NCI-H1092 (cell line): ENCODE results near the gene CA5A.
A peak's percentile ranks its signal among the peaks of the same experiment; 100 is the strongest.
"Not testable (repeated sequence)": the region's sequence is repeated elsewhere in the genome, so short reads cannot be mapped to it uniquely, and the experiment has no call there.

Experiments
- DNase-seq: peaks from one replicate; lab custom pipeline; 2025; lab: John Stamatoyannopoulos, UW

CA5A gene

DNA sequence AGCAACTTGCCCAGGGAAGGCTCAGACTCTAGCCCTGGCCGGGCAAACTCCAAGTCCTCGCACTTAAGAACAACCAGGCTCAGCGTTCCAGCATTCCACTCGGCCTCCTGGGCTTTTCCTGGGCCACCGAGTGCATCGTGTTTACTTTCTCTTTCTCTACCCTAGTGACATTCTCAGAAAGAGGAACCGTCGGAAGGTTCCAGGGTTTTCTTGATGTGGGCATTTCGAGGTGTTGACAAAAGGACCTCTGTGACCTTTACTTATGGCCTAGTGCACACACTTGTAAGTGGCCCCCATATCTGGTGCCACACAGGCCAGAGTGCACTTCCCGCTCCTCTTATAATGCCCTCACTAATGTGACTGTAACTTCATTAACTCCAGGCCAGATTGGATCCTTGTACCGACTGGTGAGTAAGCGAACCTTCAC, 11.8 kb upstream of the CA5A start:
- no peak for DNase-seq

DNA sequence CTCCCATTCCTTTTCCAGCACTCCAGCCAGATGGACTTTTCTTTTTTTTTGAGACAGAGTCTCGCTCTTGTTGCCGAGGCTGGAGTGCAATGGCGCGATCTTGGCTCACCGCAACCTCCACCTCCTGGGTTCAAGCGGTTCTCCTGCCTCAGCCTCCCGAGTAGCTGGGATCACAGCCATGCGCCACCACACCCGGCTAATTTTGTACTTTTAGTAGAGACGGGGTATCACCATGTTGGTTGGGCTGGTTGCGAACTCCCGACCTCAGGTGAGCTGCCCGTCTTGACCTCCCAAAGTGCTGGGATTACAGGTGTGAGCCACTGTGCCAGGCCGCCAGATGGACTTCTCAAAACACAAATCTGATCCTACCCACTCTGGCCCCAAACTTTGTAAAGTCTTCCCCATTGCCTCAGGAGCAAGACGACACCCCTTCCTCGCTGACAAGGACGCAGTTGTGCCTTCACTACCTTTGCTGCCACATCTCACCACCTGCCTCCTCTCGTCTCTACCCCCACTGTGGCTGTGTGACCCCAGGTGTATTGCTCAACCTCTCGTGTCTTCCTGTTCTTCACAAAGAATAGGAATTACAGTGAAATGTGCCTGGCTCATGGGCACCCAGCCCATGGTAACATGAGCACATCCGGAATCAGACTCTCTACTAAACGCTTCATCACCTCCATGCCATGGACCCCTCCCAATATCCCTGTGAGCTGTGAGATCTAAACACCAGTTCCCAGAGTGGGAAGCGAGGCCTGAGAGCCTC, 11.2 kb upstream of the CA5A start:
- no peak for DNase-seq

DNA sequence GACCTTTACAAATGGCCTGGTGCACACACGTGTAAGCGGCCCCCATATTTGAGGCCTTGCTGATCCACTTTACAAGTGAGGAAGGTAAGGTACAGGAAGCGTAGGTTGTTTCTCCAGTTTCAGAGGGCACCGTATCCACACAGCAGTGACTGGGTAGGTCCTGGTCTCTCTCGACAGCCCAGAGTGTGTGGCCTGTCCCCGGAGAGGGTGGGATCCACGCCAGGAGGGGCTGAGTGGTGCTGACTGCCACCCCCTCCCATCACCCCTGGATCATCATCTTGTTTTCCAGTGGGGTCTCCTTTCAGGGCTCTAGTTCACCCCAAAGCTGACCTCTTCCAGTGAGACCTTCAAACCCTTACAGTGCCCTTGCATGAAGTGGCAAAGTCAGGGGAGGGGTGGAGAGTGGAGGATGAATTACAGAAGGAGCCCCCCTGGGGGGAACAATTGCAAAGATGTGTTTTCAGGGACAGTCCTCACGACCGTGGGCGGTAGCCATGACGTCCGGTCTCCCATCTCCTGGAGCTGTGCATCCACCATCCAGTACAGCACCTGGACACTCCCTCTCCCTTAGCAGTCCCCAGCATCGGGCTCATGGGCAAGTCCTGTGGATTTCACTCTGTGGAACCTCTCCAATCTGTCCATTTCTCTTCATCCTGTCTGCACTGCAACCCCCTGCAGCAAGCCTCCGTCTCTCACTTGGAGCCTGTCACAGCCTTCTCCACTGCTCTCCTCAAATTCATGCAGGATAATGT, 10.4 kb upstream of the CA5A start:
- no peak for DNase-seq

DNA sequence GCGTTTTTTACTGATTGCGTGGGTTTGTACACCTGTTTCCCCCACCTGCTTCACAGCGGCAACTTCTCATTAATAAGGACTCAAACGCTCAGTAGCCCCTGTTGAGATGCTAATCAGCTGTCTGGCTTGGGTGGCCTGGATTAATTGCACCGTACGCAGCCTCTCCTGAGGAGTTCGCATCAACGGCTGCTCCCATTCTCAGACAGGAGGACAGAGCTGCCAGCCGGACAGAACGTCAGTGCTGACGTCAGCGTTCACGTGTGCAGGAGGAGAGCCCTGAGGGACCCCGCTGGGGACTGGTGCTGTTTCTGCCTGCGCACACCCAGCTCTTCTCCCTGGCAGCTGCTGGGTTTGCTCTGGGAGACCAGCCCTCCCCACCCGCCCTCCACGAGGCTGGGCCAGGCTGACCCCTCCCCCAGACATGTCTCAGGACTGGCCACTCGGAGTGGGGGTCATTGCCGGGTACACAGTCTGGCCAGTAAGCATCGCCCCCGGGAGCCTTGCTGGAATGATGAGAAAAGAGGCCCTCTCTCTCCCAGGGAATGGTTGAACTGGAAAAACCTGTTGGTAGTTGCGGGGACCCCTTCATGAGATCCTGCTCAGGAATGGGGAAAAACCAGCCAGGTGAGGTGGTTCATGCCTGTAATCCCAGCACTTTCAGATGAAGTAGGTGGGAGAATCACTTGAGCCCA, 9.2 kb upstream of the CA5A start:
- peak; percentile 86 for DNase-seq

DNA sequence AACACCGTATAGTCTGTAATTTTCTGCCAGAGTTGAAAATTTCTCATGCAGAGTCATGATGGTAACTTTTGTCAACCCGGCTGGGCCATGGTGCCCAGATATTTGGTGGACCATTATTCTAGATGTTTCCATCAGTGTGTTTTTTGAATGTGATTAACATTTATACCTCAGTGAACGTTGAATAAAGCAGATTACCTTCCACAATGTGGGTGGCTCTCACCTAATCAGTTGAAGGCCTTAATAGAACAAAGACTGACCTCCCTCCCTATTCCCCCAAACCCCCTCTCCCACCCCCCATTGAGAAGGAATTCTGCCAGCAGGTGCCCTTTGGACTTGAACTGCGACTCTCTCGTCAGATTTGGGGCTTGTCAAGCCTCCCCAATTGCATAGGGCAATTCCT, 6.4 kb upstream of the CA5A start:
- DNase-seq = no peak

DNA sequence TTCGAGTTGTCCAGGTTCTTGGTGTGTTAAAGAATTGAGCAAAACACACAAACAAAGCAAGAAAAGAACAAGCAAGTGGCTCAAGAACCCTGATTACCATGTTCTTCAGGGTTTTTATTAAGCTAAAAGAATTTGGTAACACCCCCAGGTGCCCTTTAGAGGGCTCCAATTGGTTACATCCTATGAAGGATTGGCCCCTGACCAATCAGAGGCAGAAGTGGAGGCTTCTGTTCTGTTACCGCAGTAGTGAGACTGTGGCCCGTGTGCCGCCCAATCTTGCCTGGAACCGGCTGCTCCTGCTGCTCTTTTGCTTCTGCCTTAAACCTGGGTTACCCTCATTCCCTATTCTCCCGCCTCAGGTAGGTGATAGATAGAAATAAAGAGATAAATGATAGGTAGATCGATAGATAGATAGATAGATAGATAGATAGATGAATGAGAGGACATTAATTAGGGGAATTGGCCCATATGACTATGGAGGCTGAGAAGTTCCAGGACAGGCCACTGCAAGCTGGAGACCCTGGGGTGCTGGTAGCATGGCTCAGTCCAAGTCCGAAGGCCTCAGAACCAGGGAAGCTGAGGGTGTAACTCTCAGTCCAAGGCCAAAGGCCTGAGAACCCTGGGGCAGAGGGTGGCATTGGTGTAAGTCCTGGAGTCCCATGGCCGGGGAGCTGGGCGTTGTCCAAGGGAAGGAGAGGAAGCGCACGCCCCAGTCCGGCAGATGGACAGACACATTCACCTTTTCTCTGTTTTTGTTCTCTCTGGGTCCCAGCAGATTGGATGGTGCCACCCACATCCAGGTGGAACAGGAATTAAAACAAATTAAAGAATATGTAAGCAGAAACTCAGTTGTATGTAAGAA, 3.5 kb upstream of the CA5A start:
- no peak for DNase-seq

DNA sequence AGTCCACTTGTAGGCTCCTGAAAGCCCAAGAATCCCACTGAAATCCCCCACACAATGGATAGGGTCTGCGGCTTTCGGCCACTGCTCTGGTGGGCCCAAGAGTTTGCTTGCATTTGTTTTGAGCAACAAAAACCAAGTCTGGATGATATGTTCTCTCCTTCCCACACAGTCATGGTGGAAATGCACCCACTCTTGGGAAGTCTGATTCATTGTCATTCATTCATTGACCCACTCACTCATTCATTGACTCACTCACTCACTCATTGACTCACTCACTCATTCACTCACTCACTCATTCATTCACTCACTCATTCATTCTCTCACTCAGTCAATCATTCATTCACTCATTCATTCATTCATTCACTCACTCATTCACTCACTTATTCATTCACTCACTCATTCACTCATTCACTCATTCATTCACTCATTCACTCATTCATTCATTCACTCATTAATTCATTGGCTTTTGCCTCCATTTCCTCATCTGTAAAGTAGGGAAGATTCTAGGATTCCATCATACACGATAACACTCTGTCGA, 2.2 kb upstream of the CA5A start:
- DNase-seq = no peak

DNA sequence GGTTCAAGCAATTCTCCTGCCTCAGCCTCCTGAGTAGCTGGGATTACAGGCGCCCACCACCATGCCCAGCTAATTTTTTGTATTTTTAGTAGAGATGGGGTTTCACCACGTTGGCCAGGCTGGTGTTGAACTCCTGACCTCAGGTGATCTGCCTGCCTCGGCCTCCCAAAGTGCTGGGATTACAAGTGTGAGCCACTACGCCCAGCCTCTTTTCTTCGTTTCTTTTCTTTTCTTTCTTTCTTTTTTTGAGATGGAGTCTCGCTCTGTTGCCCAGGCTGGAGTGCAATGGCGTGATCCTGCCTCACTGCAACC, 858 bp upstream of the CA5A start:
- not testable (repeated sequence) for DNase-seq

DNA sequence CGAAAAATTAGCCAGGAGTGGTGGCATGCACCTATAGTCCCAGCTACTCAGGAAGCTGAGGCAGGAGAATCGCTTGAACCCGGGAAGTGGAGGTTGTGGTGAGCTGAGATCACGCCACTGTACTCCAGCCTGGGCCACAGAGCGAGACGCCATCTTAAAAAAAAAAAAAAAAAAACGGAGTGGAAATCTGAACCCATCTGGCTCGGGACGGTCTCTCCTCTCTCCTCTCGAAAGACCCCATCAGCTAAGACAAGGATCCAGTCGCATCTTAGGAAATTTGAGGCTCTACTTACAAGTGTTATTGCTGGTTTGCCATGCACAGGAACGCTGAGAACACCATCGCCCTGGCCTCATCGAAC, 334 bp downstream of the CA5A start:
- DNase-seq = not testable (repeated sequence)

DNA sequence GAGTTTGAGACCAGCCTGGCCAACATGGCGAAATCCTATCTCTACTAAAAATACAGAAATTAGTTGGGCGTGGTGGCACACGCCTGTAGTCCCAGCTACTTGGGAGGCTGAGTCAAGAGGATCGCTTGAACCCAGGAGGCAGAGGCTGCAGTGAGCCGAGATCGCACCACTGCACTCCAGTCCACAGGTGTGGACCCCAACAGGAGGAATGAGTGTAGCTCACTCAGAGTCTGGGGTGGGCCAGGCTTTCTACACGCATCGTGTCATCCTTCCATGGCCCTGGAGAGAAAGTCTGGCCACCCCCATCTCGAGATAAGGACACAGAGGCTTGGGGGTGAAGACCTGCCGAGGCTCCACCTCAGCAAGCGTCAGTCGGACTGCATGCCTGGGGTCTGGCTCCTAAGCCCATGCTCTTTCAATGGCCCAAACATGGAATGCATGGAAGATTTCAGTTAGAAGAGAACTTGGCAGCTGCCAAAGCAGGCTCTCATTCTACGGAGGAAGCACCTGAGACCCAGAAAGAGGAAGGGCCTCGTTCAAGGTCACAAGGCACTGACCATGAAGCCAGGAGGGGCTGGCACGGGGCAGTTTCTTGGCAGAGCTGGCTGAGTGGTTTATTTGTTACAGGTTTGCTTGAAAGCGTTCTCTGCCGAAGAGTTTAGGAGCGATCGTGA, 1.4 kb downstream of the CA5A start:
- DNase-seq = not testable (repeated sequence)

DNA sequence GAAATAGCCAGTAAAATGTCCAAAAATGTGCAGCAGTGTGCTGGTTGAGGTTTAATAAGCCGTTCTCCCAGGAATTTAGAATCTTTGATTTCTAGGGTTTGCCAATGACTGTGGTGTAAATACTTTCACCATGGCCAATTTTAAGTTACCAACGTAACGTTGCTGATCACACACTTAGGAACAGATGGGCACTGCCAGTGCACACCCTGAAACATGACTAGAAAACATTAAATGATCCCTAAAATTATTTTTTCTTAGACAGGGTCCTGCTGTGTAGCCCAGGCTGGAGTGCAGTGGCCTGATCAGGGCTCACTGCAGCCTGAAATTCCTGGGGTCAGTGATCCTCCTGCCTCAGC, 3.2 kb downstream of the CA5A start:
- no peak for DNase-seq

DNA sequence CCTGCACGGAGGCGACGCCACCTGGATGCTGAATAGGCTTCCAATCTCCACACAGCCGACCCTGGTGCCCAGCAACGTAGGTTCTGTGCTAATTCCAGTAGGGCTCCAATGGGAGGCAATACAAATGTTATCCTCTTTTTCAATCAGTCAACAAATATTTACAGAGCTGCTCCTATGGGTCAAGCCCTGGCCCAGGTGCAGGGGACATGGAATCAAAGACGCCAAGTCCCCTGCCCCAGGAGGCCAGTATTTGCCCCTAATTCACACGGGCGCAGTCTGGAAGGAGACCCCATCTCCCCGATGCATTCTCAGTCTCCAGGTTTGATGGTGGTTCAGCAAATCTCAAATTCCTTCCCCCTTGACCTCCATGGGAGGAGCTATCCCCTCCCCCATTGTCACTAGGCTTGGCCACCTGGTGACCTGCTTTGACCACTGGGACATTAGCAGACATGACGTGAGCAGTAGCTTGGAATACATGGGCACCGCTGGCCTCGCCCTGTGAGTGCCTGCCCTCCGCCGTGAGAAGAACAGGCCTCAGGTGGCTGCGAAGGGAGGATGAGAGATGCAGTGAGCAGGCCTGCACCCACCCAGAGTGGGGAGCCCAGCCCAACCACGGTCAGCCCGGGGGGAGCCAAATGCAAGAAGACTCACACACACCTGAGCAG, 3.7 kb downstream of the CA5A start:
- DNase-seq = peak; percentile 56

DNA sequence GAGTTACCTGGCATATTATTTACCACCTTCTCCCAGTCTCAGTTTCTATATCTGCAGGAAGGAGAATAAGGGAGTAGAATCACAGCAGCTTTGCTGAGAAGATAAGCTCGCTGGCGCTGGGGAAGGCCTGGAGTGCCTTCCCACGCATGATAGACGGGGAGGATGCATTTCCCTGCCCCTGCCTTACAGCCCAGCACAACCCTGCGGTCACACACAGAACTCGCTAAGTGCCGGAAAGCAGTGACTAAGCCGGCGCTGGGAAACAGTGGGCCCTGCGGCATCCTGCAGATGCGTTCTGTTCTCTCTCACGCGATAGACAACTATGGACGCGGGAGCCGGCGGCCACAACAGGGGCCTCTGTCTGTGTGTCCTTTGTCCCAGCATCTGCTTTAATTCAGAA, 4.8 kb downstream of the CA5A start:
- DNase-seq = no peak

DNA sequence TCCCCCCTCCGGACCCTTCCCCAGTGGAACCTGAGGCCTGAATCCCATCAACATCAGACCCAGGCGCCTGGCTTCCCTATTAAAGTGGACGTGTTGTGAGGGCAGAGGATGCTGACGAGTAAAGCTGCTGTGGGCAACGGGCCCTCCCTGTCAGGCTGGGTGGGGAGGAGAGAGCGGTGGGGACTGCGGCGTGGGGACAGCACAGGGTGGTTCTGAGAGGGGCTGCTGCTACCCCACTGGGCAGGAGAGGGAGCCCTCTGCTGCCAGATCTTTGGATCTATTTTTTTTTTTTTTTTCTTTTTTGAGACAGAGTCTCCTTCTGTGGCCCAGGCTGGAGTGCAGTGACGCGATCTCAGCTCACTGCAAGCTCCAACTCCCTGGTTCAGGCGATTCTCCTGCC, 5.9 kb downstream of the CA5A start:
- peak; percentile 14 for DNase-seq

DNA sequence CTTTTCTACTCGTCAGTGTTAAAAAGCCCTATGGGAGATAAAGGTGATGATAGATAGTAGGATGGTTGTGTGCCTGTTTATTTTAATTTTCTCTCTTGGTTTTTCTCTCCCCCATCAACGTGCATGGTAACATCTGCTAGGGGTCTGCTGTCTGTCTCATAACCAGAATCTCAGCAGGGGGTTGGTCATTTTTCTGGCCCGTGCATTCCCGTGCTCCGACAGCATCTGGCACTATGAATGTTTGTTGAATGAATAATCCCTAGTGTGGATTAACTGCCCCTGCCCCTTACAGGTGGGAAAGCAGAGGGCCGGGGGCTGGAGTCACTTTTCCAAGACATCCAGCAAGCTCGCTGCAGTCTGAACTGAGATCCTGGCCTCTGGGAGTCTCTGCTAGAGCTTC, 6.3 kb downstream of the CA5A start:
- no peak for DNase-seq

DNA sequence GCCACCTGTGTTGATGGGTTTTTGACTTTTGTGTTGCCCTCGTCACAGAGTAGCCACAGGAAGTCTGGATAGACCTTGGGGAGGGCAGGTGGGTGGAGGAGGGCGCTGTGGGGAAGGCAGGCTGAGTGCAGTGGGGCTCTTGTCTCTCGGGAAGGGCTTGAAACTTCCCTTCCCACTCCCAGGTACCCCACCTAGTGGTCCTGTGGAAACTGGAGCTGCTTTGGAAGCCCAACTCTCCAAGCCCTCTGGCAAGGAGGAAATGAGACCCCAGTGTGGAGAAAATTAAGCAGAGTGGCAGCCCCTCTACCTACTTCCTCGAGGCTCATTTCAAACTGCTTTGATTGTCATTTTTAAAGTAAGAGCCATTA, 9.2 kb downstream of the CA5A start:
- no peak for DNase-seq

DNA sequence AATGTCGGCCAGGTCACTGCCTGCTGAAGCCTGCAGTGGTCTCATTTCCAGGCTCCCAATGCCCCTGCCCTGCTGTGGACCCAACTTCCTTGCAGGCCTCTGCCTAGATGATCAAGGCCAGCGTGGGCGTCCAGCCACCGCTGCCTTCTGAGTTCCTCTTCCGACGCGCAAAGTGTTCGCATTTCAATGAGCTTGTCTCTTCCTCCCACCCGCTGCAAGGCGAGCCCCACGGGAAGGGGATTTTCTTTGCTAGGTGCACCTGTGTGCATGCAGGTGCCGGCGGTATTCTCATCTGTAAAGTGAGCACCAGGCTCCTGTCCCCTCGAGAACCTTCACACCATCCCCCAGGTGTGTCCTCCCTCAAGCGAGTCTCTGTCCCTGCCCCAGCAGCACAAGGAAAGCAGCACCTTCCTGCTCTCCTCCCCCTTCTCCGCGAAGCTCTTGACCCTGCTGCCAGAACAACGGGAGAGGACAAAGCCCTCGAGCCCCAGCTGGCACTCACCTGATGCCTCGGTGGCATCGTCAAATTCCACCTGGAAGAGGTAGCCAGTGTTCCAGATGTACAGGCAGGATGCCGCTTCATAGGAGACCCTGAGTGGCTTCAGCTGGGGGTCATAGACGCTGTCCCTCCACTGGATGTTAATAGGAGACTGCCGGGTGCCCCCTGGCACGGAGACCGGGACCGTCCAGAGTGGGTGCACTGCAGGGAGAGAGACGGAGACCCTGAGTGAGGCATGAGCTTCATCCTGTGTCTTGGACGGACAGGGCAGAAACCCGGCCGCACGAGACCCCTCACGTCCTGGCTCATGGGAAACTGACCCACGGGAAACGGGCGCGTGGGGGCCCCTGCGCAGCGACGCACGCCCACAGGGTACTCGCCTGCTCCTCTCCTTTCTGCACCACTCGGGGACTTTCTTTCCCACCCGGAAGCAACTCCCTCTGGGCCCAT, 9.8 kb downstream of the CA5A start:
- peak; percentile 31 for DNase-seq

DNA sequence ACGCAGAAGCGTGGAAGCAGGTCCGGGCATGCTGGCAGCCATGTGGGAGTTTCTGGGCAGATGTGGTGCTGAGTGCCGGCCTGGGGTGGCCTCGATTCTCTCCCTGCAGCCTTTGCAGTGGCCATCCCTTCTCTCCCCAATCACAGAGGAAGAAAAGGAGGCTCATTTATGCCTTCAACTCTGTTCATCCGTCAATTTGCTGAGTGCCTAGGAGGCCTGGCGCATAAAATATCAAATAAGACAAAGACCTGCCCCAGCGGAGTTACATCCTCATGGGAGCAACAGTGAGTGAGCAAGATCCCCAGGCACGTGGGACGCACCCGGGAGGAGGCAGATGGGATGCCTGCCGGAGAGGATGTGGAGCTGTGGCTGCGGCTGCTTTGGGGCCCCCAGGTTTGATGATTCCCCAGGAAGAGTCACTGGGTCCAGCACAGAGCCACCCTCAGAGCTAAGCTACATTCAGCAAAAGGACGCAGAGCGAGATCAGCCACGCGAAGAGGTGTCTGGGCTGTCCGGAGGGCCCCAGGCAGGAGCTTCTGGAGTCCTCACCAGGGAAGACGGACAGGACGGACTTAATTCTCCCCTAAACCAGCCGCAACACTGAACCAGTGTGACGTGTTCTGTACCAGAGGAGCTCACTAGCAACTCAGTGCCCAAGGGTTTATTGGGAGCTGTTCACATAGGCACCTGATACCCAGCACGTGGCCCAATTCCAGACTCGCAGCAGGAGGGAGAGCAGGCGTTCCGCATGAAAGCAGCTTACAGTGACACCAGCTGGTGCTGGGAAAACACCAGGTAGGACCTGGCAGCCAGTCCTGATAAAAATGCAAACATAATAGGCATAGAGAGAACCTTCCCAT, 11.3 kb downstream of the CA5A start:
- DNase-seq = peak; percentile 97
